H1 (cell line): Measurements from ENCODE around the gene TMEM72. TPM values are rescaled to one million over a fixed set of nuclear protein-coding genes. Genes with fewer than 3 reads are reported as not detected.

Experiments
- USF2 ChIP-seq: IDR thresholded peaks from 2 replicates; pipeline ENCODE4 v1.6.1; 2011; ENCODE audit warnings: low read length, improper control_type of control experiment
- polyA plus RNA-seq, 7 experiments: library from polyadenylated mRNA; depleted of rRNA in 3 of 7; stranded (reverse) in 5 of 7; unstranded in 2 of 7; fragments of >200 nt in 5 of 7; fragments of 200-250 nt in 2 of 7; gene quantifications; 1 replicate in 5 of 7; 2 replicates in 1 of 7; 4 replicates in 1 of 7; pipeline versions ENCODE4 v1.2.1 to v1.2.3, GENCODE V29; 2011 to 2013; ENCODE audit warnings: missing spikeins in 2 of 7, mixed read lengths in 2 of 7
- total RNA-seq: library from RNA; stranded (reverse); fragmentation: NEBNext Ultra II Directional; extraction: Animal tissue kit (Norgen Biotek cat#: 25700); gene quantifications from 2 replicates; pipeline ENCODE4 v1.2.1, GENCODE V29; 2021

The TMEM72 gene
- total and polyA plus RNA-seq, 2 of the 8 experiments (the other 6 are each of a cell fraction or from before 2014, with no cell fraction given), result not detected

GRCh38 chr10:44961230-44961571, 50.1 kb downstream of the TMEM72 start (continued):
- no peak for TF ChIP-seq USF2
